Pulmonary artery endothelial cell (primary cell): ENCODE data around the gene MESP2. TPM values are rescaled to one million over a fixed set of nuclear protein-coding genes. Genes with fewer than 3 reads are reported as not detected.
"Not testable (repeated sequence)": the region's sequence is repeated elsewhere in the genome, so short reads cannot be mapped to it uniquely, and the experiment has no call there.

Experiments used
- DNase-seq: peaks from one replicate; pipeline ENCODE4 v3.0.0-alpha.2; 2011; ENCODE audit warnings: low read depth, low spot score
- total RNA-seq: library from RNA; depleted of rRNA; stranded (reverse); fragments of >200 nt; gene quantifications from 2 replicates; pipeline ENCODE4 v1.2.3, GENCODE V29; 2014

The MESP2 gene
- total RNA-seq, 1 donor from 2014 or later, result not detected

DNA sequence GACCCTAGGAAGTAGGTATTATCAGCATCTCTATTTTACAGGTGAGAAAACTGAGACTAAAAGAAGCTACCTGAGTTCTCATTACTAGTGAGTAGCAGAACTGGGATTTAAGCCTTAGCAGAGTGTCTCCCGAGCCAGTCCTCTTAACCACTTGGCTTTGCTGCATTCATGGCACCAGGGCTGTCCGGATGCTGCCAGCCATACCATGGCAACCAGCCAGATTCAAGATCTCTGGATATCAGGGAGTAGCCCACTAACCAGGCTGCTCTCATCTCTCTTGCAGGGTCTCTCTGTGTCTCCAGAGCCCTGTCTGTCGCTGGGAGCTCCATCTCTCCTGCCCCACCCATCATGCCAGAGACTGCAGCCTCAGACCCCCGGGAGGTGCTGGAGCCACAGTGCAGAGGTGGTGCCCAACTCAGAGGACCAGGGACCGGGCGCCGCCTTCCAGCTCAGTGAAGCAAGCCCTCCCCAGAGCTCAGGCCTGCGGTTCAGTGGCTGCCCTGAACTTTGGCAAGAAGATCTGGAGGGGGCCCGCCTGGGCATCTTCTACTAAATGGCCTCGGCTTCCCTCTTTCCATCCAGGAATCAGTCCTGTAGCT, 1.7 kb downstream of the MESP2 start:
- DNase-seq, result no peak

GRCh38 chr15:89778861-89779260, 2.7 kb downstream of the MESP2 start:
- no peak for DNase-seq

- DNase-seq, result no peak
Measured at GRCh38 chr15:89780601-89781000, 4.5 kb downstream of the MESP2 start.

DNA sequence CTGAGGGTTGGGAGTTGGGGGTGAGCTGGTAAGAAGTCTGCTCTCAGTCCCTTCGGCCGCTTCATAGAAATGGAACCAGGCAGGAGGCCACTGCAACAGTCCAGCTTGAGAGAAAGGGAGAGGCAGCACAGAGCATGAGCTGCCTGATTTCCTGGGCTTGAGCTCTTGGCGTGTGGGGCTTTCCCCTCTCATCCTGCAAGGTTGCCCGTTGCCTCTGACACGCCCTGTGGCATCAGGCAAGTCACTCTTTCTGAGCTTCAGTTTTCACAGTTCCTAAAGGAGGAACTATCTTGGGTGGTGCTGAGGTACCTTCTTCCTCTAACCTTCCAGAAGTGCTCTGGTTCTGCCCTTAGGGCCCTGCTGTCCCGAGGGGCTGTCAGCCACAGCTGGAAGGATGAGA, 4.9 kb downstream of the MESP2 start:
- no peak for DNase-seq

- no peak for DNase-seq
Measured at GRCh38 chr15:89781891-89782618, 5.9 kb downstream of the MESP2 start.

GRCh38 chr15:89782619-89782950, 6.5 kb downstream of the MESP2 start:
- DNase-seq, result not testable (repeated sequence)

- no peak for DNase-seq
Measured at GRCh38 chr15:89783111-89783860, 7.2 kb downstream of the MESP2 start.

DNA sequence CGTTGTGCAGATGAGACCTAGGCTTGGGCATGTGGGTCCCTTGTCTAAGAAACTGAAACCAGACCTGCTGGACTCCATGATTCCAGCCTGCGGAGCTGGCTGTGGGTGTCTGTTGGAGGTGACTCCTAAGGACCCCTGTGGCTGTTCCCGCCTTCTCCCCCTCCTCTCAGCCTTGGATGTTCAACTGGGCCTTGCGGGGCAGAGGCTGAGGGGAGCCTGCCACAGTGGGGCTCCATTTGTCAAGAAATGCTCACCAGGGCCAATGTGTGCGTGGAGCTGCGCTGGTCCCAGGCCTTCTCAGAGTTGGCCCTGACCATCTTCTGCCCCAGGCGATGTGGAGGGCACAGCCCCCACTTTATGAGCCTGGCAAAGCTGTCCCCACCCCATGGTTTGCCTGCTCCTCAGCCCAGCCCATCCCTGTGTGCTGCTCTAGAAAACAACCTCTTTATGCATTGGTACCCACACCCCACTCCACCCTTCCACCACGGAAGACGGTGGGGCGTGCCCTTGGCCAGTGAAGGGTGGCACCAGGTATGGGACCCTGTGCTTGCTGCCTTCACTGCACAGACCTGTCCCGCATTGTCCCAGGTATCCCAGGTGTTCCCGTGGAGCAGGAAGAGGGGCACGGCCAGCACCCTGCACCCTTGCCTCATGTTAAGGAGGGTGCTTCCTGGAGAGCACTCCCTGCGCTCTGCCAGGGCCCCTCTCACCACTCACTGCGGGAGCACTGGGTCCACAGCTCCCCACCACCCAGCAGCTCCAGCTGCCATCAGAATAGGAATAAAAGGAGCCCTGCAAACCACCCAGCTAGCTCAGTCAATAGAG, 7.9 kb downstream of the MESP2 start:
- no peak for DNase-seq

GRCh38 chr15:89784686-89784960, 8.5 kb downstream of the MESP2 start:
- DNase-seq, result no peak

DNA sequence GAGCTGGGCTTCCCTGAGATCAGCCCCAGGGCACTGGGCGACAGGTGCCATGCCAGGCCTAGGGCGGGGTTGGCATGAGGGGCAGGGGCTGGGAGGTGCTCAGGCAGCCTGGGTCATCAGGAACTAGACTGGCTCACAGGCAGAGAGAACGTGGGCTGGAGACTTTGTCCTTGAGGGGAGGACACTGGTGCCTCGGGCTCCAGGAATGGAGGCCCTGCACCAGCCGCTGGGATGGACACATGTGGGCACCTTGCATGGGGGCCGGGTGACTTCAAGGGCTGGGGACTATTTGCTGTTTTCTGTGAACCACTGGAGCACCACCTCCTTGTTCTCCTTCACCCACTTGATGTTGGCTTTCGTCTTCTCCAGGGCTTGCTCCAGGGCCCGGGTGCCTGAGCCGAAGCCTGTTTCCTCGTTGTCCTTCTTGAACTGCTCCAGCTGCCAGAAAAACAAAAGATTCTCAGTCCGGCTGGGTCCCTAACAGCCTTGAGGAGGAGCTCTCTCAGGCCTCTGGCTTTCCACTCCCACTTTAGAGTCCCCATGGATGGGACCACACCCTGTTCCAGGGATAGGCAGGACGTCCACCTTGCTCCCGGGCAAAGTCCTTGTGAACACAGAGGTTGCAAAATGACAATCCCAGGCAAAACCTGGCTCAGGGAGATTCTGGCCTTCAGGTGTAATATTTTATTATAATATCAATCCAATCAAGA, 9.1 kb downstream of the MESP2 start:
- no peak for DNase-seq

GRCh38 chr15:89785774-89786140, 9.6 kb downstream of the MESP2 start:
- no peak for DNase-seq

- DNase-seq, result no peak
Measured at GRCh38 chr15:89787944-89788343, 11.8 kb downstream of the MESP2 start.

GRCh38 chr15:89788585-89788984, 12.5 kb downstream of the MESP2 start:
- DNase-seq, result not testable (repeated sequence)

GRCh38 chr15:89790206-89790605, 14.1 kb downstream of the MESP2 start:
- no peak for DNase-seq

GRCh38 chr15:89790661-89791060, 14.5 kb downstream of the MESP2 start:
- DNase-seq, result no peak

DNA sequence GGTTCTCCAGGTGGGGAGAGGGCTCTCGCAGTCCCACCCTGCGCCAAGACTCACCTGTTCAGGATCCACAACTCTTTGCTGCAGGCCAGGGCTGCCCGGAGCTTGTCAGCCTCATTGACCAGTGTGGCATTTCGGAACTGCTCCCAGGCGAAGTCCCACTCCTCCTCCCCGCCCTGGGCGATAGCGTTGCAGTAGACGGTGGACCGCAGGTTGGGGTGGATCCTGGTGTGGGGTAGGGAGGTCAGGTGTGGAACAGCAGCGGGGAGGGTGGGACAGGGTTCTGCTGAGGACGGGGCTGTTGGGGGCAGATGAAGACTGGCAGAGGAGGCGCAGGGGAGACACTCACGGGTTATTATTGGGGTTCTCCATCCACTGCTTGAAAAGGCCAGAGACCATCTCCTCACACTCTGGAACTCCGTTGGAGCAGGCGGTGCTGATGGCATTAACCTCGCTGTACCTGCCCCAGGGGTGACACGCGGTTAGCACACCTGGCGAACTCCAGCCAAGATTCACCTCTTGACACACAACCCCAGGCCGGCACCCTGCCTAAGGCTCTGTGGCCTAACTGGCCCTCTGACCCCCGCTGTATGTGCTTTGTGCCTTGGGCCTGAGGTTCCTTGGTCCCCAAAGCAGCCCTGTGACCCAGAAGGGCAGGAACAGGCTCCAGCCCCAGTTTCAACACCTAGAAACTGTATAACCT, 16.1 kb downstream of the MESP2 start:
- no peak for DNase-seq

- DNase-seq, result peak; percentile 71
Measured at GRCh38 chr15:89794627-89795241, 18.6 kb downstream of the MESP2 start.

- DNase-seq, result no peak
Measured at GRCh38 chr15:89795996-89796395, 19.9 kb downstream of the MESP2 start.

DNA sequence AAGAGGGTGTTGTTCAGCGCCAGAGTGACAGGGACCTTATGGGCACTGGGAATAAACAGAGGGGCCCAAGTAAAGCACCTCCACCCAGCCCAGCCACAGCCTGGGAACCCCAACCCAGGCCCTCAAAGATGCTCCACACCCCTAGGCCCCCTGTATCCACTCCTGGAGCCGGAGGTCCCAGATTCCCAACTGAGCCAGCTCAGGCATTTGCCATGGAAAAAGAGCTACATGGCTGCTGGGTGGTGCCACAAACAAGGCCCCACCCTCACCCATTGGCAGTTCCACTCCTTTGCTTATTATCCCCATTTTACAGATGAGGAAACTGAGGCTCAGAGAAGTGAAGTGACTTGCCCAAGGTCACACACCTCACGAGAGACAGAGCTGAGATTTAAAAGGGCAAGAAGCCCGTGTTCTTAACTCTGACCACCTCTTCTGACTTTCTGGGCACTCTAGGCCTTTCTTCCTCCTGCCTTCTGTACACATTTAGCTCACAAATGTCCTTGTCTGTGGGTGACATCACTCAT, 21.6 kb downstream of the MESP2 start:
- DNase-seq, result no peak
